ENCODE results near the gene TVP23A. TPM values are rescaled to one million over a fixed set of nuclear protein-coding genes. Genes with fewer than 3 reads are reported as not detected.
"Not testable (repeated sequence)": the region's sequence is repeated elsewhere in the genome, so short reads cannot be mapped to it uniquely, and the experiment has no call there.

The TVP23A gene
- total RNA-seq, 4 donors from 2014 or later = 0.16 to 0.54 (median 0.23) TPM; not detected in 1

GRCh38 chr16:10743227-10743609 lies 75.4 kb downstream of the TVP23A start:
- 4 to 23% methylated on average over 3 to 5 of the region's 5 CpGs for WGBS, 2 donors (ENCODE audit: low coverage in 1 of 2)
- H3K36me3 ChIP-seq = peaks cover 0 to 19% of the 10 kb centered on the region in 2 donors
- peak overlapping the region in 1 of 2 donors; percentile 58 for H3K4me3 ChIP-seq
- H3K9me3 ChIP-seq = no peaks in the 10 kb centered on the region
- H3K4me1 ChIP-seq = peaks cover 0 to 53% (median 11%) of the 10 kb centered on the region in 3 donors
- no peak for ATAC-seq
- H3K27me3 ChIP-seq = no peaks in the 10 kb centered on the region
- peak overlapping the region; percentile 78 to 98 (median 93) for H3K27ac ChIP-seq
- TF ChIP-seq POLR2AphosphoS5 (IDR thresholded peaks at IDR 0.05) (no peak), POLR2A (IDR thresholded peaks at IDR 0.05) (no peak), EP300 (IDR thresholded peaks at IDR 0.05) (no peak), CTCF (IDR thresholded peaks at IDR 0.05) (no peak)

DNA sequence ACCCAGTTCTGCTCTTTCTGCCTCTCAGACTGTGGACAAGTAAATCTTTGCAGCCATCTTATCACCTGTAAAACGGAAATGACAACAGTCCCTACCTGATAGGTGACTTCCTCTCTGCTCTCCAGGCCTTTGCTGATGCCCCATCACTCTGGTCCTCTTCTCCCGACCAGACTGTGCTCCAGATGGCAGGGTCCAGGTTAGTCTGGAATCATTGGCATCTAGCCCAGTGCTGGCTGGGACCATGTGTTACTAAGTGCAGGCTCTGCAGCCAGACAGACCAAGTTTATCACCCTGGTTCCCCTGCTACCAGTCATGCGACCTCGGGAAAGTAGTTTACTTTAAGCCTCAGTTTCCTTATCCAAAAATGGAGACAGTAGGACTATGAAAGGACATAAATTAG lies 76.8 kb downstream of the TVP23A start:
- H3K27ac ChIP-seq = peak overlapping the region in 2 of 4 donors; percentile 4 to 30
- peaks cover 0 to 5% of the 10 kb centered on the region in 2 donors for H3K36me3 ChIP-seq
- peaks cover 0 to 66% (median 16%) of the 10 kb centered on the region in 3 donors for H3K4me1 ChIP-seq
- ATAC-seq = no peak
- TF ChIP-seq CTCF (IDR thresholded peaks at IDR 0.05) = no peak
- no peak for TF ChIP-seq POLR2A (IDR thresholded peaks at IDR 0.05)
- no peak for TF ChIP-seq EP300 (IDR thresholded peaks at IDR 0.05)
- no peak for TF ChIP-seq POLR2AphosphoS5 (IDR thresholded peaks at IDR 0.05)
- WGBS, 2 donors (ENCODE audit: low coverage in 1 of 2) = 51 to 60% methylated on average over 1 to 3 of the region's 4 CpGs
- H3K9me3 ChIP-seq = no peaks in the 10 kb centered on the region
- no peaks in the 10 kb centered on the region for H3K27me3 ChIP-seq
- no peak overlapping the region for H3K4me3 ChIP-seq

DNA sequence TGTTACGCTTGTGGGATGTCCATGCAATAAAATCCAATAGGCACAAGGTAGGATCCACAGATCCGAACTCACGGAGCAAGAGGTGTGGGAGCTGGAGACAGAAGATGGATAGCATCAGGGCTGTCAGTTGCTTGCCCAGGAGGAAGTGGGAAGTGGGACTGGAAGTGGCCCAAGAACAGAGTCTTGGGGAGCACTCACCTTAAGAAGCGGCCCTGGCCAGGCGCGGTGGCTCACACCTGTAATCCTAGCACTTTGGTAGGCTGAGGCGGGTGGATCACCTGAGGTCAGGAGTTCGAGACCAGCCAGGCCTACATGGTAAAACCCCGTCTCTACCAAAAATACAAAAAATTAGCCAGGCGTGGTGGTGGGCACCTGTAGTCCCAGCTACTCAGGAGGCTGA lies 77.3 kb downstream of the TVP23A start:
- ATAC-seq, H3K27me3 ChIP-seq, H3K9me3 ChIP-seq, H3K27ac ChIP-seq, H3K36me3 ChIP-seq, H3K4me3 ChIP-seq: not testable (repeated sequence)
- WGBS, 2 donors (ENCODE audit: low coverage in 1 of 2) = 98 to 100% methylated on average over 5 to 10 of the region's 10 CpGs
- H3K4me1 ChIP-seq = peaks cover 0 to 66% (median 16%) of the 10 kb centered on the region in 3 donors

GRCh38 chr16:10740845-10741208 lies 77.8 kb downstream of the TVP23A start:
- 83 to 100% methylated on average over 2 of the region's 2 CpGs for WGBS, 2 donors (ENCODE audit: low coverage in 1 of 2)
- no peak overlapping the region for H3K4me3 ChIP-seq
- H3K36me3 ChIP-seq = no peaks in the 10 kb centered on the region
- H3K9me3 ChIP-seq = no peaks in the 10 kb centered on the region
- no peaks in the 10 kb centered on the region for H3K27me3 ChIP-seq
- no peak overlapping the region for H3K27ac ChIP-seq
- peaks cover 0 to 61% (median 14%) of the 10 kb centered on the region in 3 donors for H3K4me1 ChIP-seq
- TF ChIP-seq EP300 (IDR thresholded peaks at IDR 0.05) = no peak
- TF ChIP-seq POLR2A (IDR thresholded peaks at IDR 0.05) = no peak
- TF ChIP-seq CTCF (IDR thresholded peaks at IDR 0.05) = no peak
- no peak for TF ChIP-seq POLR2AphosphoS5 (IDR thresholded peaks at IDR 0.05)
- ATAC-seq = no peak

DNA sequence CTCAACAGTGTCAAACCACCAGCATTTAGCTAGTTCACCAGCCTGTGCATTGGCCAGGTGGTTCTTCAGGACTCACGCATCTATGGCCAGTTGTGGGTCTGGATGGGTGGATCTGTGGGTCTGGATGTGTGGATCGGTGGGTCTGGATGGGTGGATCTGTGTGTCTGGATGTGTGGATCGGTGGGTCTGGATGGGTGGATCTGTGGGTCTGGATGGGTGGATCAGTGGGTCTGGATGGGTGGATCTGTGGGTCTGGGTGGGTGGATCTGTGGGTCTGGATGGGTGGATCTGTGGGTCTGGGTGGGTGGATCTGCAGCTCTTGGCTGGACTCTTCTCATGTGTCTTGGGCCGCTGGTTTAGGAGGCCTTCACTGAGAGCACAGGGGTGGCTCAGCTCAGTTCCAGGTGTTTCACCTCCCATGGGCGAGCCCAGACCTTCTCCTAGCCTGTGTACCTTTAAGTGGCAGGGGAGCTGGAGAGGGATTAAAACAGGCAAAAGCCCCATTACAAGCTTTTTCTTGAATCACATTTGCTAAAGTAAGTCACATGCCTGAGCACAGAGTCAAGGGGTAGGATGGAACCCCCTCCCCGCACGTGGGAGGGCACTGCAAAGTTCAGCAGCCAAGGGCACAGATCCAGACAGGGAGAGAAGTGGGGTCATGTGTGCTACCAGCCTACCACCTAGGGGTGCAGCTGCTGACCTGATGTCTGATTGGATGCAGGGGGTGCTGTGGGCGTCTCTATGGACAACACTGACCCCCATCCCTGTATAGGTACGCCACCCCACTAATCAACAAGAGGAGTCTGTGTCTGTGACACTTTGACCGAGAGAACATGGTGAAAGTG lies 78.4 kb downstream of the TVP23A start:
- Histone ChIP-seq H3K9me3 (no peaks in the 10 kb centered on the region), H3K36me3 (no peaks in the 10 kb centered on the region), H3K4me3 (no peak overlapping the region), H3K27ac (no peak overlapping the region), H3K27me3 (no peaks in the 10 kb centered on the region), H3K4me1 (peaks cover 0 to 55% (median 11%) of the 10 kb centered on the region in 3 donors)
- TF ChIP-seq POLR2A (IDR thresholded peaks at IDR 0.05) (no peak), CTCF (IDR thresholded peaks at IDR 0.05) (no peak), POLR2AphosphoS5 (IDR thresholded peaks at IDR 0.05) (no peak), EP300 (IDR thresholded peaks at IDR 0.05) (no peak)
- ATAC-seq = no peak
- WGBS, 2 donors (ENCODE audit: low coverage in 1 of 2) = 84 to 87% methylated on average over 3 of the region's 10 CpGs

Measured in gastroesophageal sphincter (tissue), 4 donors.